Gastrocnemius medialis (tissue), 4 donors: ENCODE data around the gene TCF4.

Experiments used
- POLR2A ChIP-seq, 2 donors: fragments of 450-650 bp; IDR thresholded peaks; one replicate each; pipeline ENCODE4 v1.6.1; 2017; ENCODE audit warnings: antibody characterized with exemption in 2 of 2, mild to moderate bottlenecking in 2 of 2, moderate library complexity in 2 of 2
- TF ChIP-seq, protein P1 (sequence below), 5 experiments: fragments of 450-650 bp in 3 of 5; fragments of 200-600 bp in 2 of 5; sonication (generic) in 2 of 5; IDR thresholded peaks in 4 of 5; conservative IDR thresholded peaks in 1 of 5; 1 replicate in 4 of 5; 2 replicates in 1 of 5; pipeline ENCODE4 v1.5.1; 2016 to 2019; ENCODE audit warnings: antibody characterized with exemption in 5 of 5, mild to moderate bottlenecking in 3 of 5, moderate library complexity in 3 of 5

DNA sequence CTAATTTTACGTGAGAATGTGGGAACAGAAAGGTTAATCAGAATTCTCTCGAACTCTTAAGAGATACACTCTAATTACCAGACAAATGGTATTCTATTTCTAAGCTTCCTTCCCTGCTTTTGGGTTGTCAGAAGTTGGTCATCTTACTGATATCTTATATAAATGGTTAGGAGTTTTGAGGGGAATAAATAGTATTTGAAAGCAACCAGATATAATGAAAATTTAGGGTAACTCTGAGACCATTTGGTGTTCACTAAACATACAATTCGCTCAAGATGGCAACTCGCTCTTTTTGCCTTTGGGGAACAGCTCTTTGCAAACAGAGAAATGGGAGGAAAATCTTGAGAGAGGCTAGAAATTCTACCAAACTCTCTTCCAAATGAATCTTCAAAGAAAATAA lies 250.9 kb downstream of the TCF4 start:
- TF ChIP-seq POLR2A (IDR thresholded peaks at IDR 0.05): no peak
- TF ChIP-seq, protein P1, sequence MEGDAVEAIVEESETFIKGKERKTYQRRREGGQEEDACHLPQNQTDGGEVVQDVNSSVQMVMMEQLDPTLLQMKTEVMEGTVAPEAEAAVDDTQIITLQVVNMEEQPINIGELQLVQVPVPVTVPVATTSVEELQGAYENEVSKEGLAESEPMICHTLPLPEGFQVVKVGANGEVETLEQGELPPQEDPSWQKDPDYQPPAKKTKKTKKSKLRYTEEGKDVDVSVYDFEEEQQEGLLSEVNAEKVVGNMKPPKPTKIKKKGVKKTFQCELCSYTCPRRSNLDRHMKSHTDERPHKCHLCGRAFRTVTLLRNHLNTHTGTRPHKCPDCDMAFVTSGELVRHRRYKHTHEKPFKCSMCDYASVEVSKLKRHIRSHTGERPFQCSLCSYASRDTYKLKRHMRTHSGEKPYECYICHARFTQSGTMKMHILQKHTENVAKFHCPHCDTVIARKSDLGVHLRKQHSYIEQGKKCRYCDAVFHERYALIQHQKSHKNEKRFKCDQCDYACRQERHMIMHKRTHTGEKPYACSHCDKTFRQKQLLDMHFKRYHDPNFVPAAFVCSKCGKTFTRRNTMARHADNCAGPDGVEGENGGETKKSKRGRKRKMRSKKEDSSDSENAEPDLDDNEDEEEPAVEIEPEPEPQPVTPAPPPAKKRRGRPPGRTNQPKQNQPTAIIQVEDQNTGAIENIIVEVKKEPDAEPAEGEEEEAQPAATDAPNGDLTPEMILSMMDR (IDR thresholded peaks at IDR 0.05 in 4 of 5, conservative IDR thresholded peaks at IDR 0.05 in 1 of 5): no peak
